K562 (cell line): ENCODE results near the gene ZNF768. TPM values are rescaled to one million over a fixed set of nuclear protein-coding genes. Genes with fewer than 3 reads are reported as not detected.

Experiments used
- ATAC-seq: fragments of 200-7000 bp; cut with Tn5 transposase; 3 replicates; pipeline ENCODE4 v1.9.1; 2020; ENCODE audit warnings: moderate library complexity
- BruUV-seq: library from RNA; stranded (reverse); fragments of 400-500 nt; replicated peaks from 2 replicates; lab custom pipeline; 2021; lab: Mats Ljungman, UMichigan
- CTCF ChIA-PET: fragments of 300-600 bp; formaldehyde crosslinking; extraction: SDS; loops from one replicate; lab custom pipeline; 2021; ENCODE audit warnings: low intra/inter-chr PET ratio; lab: Yijun Ruan, JAX
- POLR2A ChIA-PET: fragments of 300-600, 350-650 bp; sonication (Branson Sonifier 250); formaldehyde crosslinking; extraction: SDS; loops from one replicate; lab custom pipeline; 2021; ENCODE audit warnings: antibody characterized with exemption, inconsistent platforms; lab: Yijun Ruan, JAX
- DNase-seq, 4 experiments: peaks; one replicate each; pipeline versions ENCODE4 v3.0.0 to v3.0.0-alpha.2; 2011 to 2018; ENCODE audit warnings: low spot score in 3 of 4, mixed read lengths in 3 of 4; ENCODE audit errors: extremely low read depth in 1 of 4
- FAIRE-seq: peaks from 2 replicates; lab custom pipeline; 2011; peaks lifted over from hg19 to GRCh38; lab: Jason Lieb, UNC
- H2AFZ ChIP-seq: 2 replicates; pipeline ENCODE4 v1.6.0; 2011; ENCODE audit warnings: low read depth, low read length, control low read depth, inconsistent platforms
- H3K27ac ChIP-seq: fragments of 200-600 bp; 3 replicates; pipeline ENCODE4 v1.8.0; 2011; ENCODE audit warnings: low read depth, mild to moderate bottlenecking, control low read depth, inconsistent platforms, low read length, moderate library complexity, mixed read lengths; ENCODE audit errors: extremely low read depth
- H3K27me3 ChIP-seq, 2 experiments: fragments of 300-600 bp in 1 of 2; 2 replicates in 1 of 2; 3 replicates in 1 of 2; pipeline versions ENCODE4 v1.6.0 to v1.8.0; 2011; ENCODE audit warnings: inconsistent platforms in 2 of 2, low read length in 2 of 2, mild to moderate bottlenecking in 1 of 2, mixed read lengths in 1 of 2, moderate library complexity in 1 of 2; ENCODE audit not compliant: control insufficient read depth in 2 of 2, insufficient read depth in 2 of 2
- H3K36me3 ChIP-seq: fragments of 300-600 bp; 3 replicates; pipeline ENCODE4 v1.8.0; 2011; ENCODE audit warnings: mild to moderate bottlenecking, low read length, inconsistent platforms; ENCODE audit not compliant: control insufficient read depth, insufficient read depth
- H3K4me1 ChIP-seq, 2 experiments: fragments of 200-600 bp in 1 of 2; replicated peaks in 1 of 2; 2 replicates in 1 of 2; 3 replicates in 1 of 2; pipeline versions ENCODE4 v1.5.1 to v1.8.0; 2011; ENCODE audit warnings: inconsistent platforms in 2 of 2, low read length in 2 of 2, mild to moderate bottlenecking in 1 of 2, mixed read lengths in 1 of 2, moderate library complexity in 1 of 2; ENCODE audit not compliant: control insufficient read depth in 2 of 2, insufficient read depth in 2 of 2
- H3K4me2 ChIP-seq: 2 replicates; pipeline ENCODE4 v1.6.1; 2011; ENCODE audit warnings: low read length, control low read depth, inconsistent platforms, mixed read lengths; ENCODE audit not compliant: insufficient read depth
- H3K4me3 ChIP-seq: fragments of 200-600 bp; sonication (generic), shearing (Covaris generic); 2 replicates; pipeline ENCODE4 v1.5.1; 2016; ENCODE audit warnings: control low read depth, inconsistent platforms
- H3K79me2 ChIP-seq: fragments of 200-600 bp; 3 replicates; pipeline ENCODE4 v1.8.0; 2011; ENCODE audit warnings: low read length, inconsistent platforms; ENCODE audit not compliant: control insufficient read depth, insufficient read depth
- H3K9ac ChIP-seq, 2 experiments: 2 replicates each; pipeline versions ENCODE4 v1.6.0 to v1.6.1; 2011; ENCODE audit warnings: low read depth in 2 of 2, low read length in 2 of 2, control low read depth in 1 of 2, inconsistent platforms in 1 of 2, mild to moderate bottlenecking in 1 of 2, mixed read lengths in 1 of 2; ENCODE audit not compliant: insufficient read depth in 1 of 2
- H3K9me1 ChIP-seq: one replicate; pipeline ENCODE4 v1.6.0; 2011; ENCODE audit warnings: inconsistent platforms, mild to moderate bottlenecking, low read length, moderate library complexity; ENCODE audit not compliant: control insufficient read depth, insufficient read depth
- H3K9me3 ChIP-seq: replicated peaks from 2 replicates; pipeline ENCODE4 v1.5.1; 2011; ENCODE audit warnings: low read depth, low read length, inconsistent platforms; ENCODE audit not compliant: control insufficient read depth, insufficient read depth
- H4K20me1 ChIP-seq: replicated peaks from 2 replicates; pipeline ENCODE4 v1.6.1; 2011; ENCODE audit warnings: low read length, inconsistent platforms, mixed read lengths; ENCODE audit not compliant: control insufficient read depth, insufficient read depth
- ADNP ChIP-seq: fragments of 200-800 bp; sonication (Bioruptor generic); IDR thresholded peaks from 2 replicates; pipeline ENCODE4 v1.6.1; 2016; ENCODE audit warnings: missing genetic modification characterization, missing compliant biosample characterization
- EWSR1 ChIP-seq: fragments of 450-650 bp; IDR thresholded peaks from 2 replicates; pipeline ENCODE4 v1.6.1; 2018; ENCODE audit warnings: borderline replicate concordance, mild to moderate bottlenecking, low read depth, moderate library complexity; ENCODE audit not compliant: partially characterized antibody
- FOXM1 ChIP-seq, 2 experiments: fragments of 450-650 bp in 1 of 2; sonication (generic) in 1 of 2; formaldehyde crosslinking in 1 of 2; IDR thresholded peaks; 2 replicates each; pipeline versions ENCODE4 v1.6.1 to v1.9.0; 2017 to 2022; ENCODE audit warnings: low read depth in 2 of 2, mild to moderate bottlenecking in 2 of 2, missing genetic modification reagents in 1 of 2, moderate library complexity in 1 of 2
- KAT7 ChIP-seq: sonication (generic); formaldehyde crosslinking; IDR thresholded peaks from 2 replicates; pipeline ENCODE4 v1.8.0; 2022; ENCODE audit warnings: missing genetic modification reagents, mild to moderate bottlenecking, borderline replicate concordance
- MTF1 ChIP-seq: fragments of 250-450 bp; sonication (Bioruptor Pico); IDR thresholded peaks from 2 replicates; pipeline ENCODE4 v1.9.0; 2021; ENCODE audit warnings: moderate library complexity, mild to moderate bottlenecking, inconsistent platforms, borderline replicate concordance
- PML ChIP-seq: IDR thresholded peaks from 2 replicates; pipeline ENCODE4 v1.6.1; 2012; ENCODE audit warnings: low read length, inconsistent platforms
- POU5F1 ChIP-seq: fragments of 150-350 bp; IDR thresholded peaks from 2 replicates; pipeline ENCODE4 v1.6.1; 2014; ENCODE audit warnings: borderline replicate concordance, low read length, low read depth, mild to moderate bottlenecking; ENCODE audit not compliant: partially characterized antibody
- PYGO2 ChIP-seq: fragments of 450-650 bp; IDR thresholded peaks from 2 replicates; pipeline ENCODE4 v1.6.1; 2016; ENCODE audit warnings: mild to moderate bottlenecking, missing genetic modification characterization, moderate library complexity, missing compliant biosample characterization
- SFPQ ChIP-seq: fragments of 200-400 bp; formaldehyde crosslinking; IDR thresholded peaks from 2 replicates; pipeline ENCODE4 v1.6.1; 2017; ENCODE audit warnings: mild to moderate bottlenecking, low read depth, low read length, moderate library complexity
- SRF ChIP-seq, 2 experiments: fragments of 250-450, 450-650 bp in 1 of 2; sonication (Bioruptor Pico) in 1 of 2; sonication (generic) in 1 of 2; formaldehyde crosslinking; IDR thresholded peaks; 2 replicates each; pipeline versions ENCODE4 v1.5.0 to v1.5.1; 2020 to 2022; ENCODE audit warnings: mild to moderate bottlenecking in 1 of 2, missing genetic modification reagents in 1 of 2
- TAL1 ChIP-seq: fragments of 450-650 bp; IDR thresholded peaks from 2 replicates; pipeline ENCODE4 v1.6.1; 2016; ENCODE audit warnings: mild to moderate bottlenecking
- WGBS: fragments of 100-300 bp; shearing (Covaris generic); methylation state at CpG from one replicate; pipeline ENCODE4 v1.1.6; 2016; ENCODE audit warnings: low coverage, mixed read lengths; ENCODE audit not compliant: insufficient coverage; ENCODE audit errors: missing lambda C conversion rate; 5-methylcytosine and 5-hydroxymethylcytosine counted together
- in situ Hi-C: fragments of 300-500 bp; cut with MboI; formaldehyde crosslinking; loops from 4 replicates; pipeline ENCODE4 v1.15.0; 2018; ENCODE audit warnings: inconsistent platforms, mixed read lengths
- intact Hi-C: fragments of 100-400 bp; cut with micrococcal nuclease; formaldehyde crosslinking; loops from 2 replicates; pipeline ENCODE4 v1.14.2; 2022
- polyA plus RNA-seq, 8 experiments: library from polyadenylated mRNA; depleted of rRNA in 4 of 8; stranded (reverse) in 5 of 8; unstranded in 3 of 8; fragments of >200 nt; fragmentation: Nextera tagmentation in 2 of 8; fragmentation: Illumina TruSeq in 1 of 8; extraction: Ambion mirVana in 2 of 8; extraction: Trizol in 1 of 8; gene quantifications; 2 replicates each; pipeline versions ENCODE4 v1.2.1 to v1.2.3, GENCODE V29; 2011 to 2014; ENCODE audit warnings: inconsistent platforms in 1 of 8, missing spikeins in 1 of 8
- total RNA-seq, 7 experiments: library from RNA; depleted of rRNA in 6 of 7; stranded (reverse); fragments of >200 nt in 6 of 7; fragmentation: Illumina TruSeq in 2 of 7; extraction: Trizol in 2 of 7; gene quantifications; 2 replicates each; pipeline versions ENCODE4 v1.2.1 to v1.2.3, GENCODE V29; 2011 to 2021; ENCODE audit warnings: low replicate concordance in 1 of 7

The ZNF768 gene
- total and polyA plus RNA-seq, 9 of the 15 experiments (the other 6 are each of a cell fraction or from before 2014, with no cell fraction given): 0.13 to 50.7 (median 26.9) TPM

- TF ChIP-seq SFPQ (no peak), TAL1 (no peak), ADNP (tag) (no peak)
Observed at GRCh38 chr16:30490210-30490609, 36.2 kb downstream of the ZNF768 start (continued).

DNA sequence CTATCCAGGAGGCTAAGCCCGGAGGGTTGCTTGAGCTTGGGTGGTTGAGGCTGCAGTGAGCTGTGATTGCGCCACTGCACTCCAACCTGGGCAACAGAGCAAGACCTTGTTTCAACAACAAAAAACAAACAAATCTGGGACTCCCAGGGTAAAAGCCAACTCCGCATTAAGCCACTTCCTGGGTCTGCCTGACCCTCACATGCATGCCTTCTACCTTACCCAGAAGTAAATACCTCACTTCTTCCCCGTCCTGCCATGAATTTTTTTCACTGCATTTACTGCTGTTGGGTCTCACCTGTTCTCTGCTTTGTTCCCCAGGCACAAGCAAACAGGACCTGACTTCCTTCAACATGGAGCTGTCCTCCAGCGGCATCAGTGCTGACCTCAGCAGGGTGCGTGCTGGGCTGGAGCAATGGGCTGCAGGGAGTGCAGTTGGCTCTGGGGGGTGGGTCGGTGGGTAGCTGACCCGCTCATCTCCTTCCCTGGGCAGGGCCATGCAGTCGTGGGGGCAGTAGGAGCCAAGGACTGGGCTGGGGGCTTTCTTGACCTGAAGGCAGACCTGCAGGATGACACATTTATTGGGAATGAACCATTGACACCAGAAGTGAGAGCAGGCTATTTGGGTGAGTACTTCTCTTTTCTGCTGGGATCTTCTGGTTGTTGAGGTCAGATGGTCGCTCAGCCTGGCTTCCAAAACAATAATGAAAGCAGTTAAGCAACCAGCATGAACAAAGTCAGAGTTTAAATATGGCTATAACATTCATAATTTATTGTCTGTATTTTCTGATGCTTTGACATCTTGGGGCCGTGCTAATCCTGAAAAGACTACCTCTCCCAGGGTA lies 37.4 kb downstream of the ZNF768 start:
- H4K20me1 ChIP-seq: no peaks in the 10 kb centered on the region
- in situ Hi-C loops: no loop called here
- 52% methylated on average over 11 of the region's 11 CpGs for WGBS
- no TSS peak for BruUV-seq
- H3K27ac ChIP-seq: no peak overlapping the region
- peaks cover 7 to 13% of the 10 kb centered on the region in 2 experiments; a peak in 4 of 5 replicates for H3K4me1 ChIP-seq
- H3K9me1 ChIP-seq: no peaks in the 10 kb centered on the region
- TF ChIP-seq PYGO2 (tag) (no peak), PML (no peak), KAT7 (CRISPR knock-in tag) (no peak), FOXM1 (IDR thresholded peaks at IDR 0.05; ENCODE audit: low read depth) (no peak), FOXM1 (CRISPR knock-in tag; IDR thresholded peaks at IDR 0.05; ENCODE audit: low read depth) (no peak), SRF (CRISPR knock-in tag; IDR thresholded peaks at IDR 0.05) (no peak), EWSR1 (no peak), MTF1 (CRISPR knock-in tag) (no peak), POU5F1 (no peak)
- no peaks in the 10 kb centered on the region for H3K9me3 ChIP-seq
- DNase-seq: peak in 1 of 4 experiments; percentile 6
- H2AFZ ChIP-seq: 0 out of 2 replicates have a peak overlapping the region, but pooled peaks have one; percentile 19
- intact Hi-C loops: no loop called here
- H3K4me2 ChIP-seq: no peak overlapping the region
- H3K4me3 ChIP-seq: no peak overlapping the region
- H3K79me2 ChIP-seq: no peaks in the 10 kb centered on the region
- ATAC-seq: no peak
- CTCF ChIA-PET: interaction anchor here (0.7 kb wide), 1 partner anchor 100 kb away, joined by 4 read pairs; no protein-coding TSS in a partner anchor
- no peaks in the 10 kb centered on the region for H3K36me3 ChIP-seq
- no peaks in the 10 kb centered on the region for H3K27me3 ChIP-seq
- POLR2A ChIA-PET: interaction anchor here (1.0 to 1.1 kb wide), 3 partner anchors 9 to 38 kb away, joined by 3 to 5 read pairs (median 5); no protein-coding TSS in a partner anchor
- no peak for FAIRE-seq
- peak overlapping the region in 1 of 2 experiments; percentile 79; a peak in 2 of 4 replicates for H3K9ac ChIP-seq
